ENCODE measurements around the gene UBE2E2.

DNA sequence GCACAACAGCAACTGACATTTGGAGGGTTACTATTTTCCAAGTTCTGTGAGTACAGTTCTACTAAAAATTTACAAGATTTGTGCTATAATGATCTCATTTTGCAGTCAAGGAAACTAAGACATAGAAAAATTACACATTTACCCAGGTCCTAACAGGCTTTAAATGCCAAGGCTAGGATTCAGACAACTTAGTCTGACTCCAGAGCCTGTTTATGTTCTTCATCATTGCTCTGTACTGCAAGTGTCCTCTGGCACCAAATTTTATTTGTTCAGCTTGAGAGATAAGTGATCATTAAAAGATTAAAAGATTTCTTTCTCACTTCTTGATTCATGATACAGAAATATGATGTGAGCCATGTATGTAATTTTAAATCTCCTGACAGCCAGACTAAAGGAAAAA, 290.8 kb downstream of the UBE2E2 start:
- TF ChIP-seq POLR2A (IDR thresholded peaks at IDR 0.05) = no peak
- TF ChIP-seq, protein P1, sequence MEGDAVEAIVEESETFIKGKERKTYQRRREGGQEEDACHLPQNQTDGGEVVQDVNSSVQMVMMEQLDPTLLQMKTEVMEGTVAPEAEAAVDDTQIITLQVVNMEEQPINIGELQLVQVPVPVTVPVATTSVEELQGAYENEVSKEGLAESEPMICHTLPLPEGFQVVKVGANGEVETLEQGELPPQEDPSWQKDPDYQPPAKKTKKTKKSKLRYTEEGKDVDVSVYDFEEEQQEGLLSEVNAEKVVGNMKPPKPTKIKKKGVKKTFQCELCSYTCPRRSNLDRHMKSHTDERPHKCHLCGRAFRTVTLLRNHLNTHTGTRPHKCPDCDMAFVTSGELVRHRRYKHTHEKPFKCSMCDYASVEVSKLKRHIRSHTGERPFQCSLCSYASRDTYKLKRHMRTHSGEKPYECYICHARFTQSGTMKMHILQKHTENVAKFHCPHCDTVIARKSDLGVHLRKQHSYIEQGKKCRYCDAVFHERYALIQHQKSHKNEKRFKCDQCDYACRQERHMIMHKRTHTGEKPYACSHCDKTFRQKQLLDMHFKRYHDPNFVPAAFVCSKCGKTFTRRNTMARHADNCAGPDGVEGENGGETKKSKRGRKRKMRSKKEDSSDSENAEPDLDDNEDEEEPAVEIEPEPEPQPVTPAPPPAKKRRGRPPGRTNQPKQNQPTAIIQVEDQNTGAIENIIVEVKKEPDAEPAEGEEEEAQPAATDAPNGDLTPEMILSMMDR (IDR thresholded peaks at IDR 0.05) = no peak

Measured in esophagus squamous epithelium (tissue), 4 donors.